ENCODE results near the gene SLC25A25. TPM values are rescaled to one million over a fixed set of nuclear protein-coding genes. Genes with fewer than 3 reads are reported as not detected.

SLC25A25 gene
- total RNA-seq, 1 donor from 2014 or later = 34.7 TPM

- TF ChIP-seq CTCF (IDR thresholded peaks at IDR 0.05) = no peak
- H3K27me3 ChIP-seq = no peaks in the 10 kb centered on the region
- H3K27ac ChIP-seq = no peak overlapping the region
- H3K4me1 ChIP-seq = no peaks in the 10 kb centered on the region
- ATAC-seq (no peak), DNase-seq (no peak)
- H3K36me3 ChIP-seq = no peaks in the 10 kb centered on the region
- intact Hi-C loops (cut with DNase I) = no loop called here
- no peaks in the 10 kb centered on the region for H3K9me3 ChIP-seq
- H3K4me3 ChIP-seq = no peak overlapping the region
Measured at GRCh38 chr9:128155736-128156500, 87.9 kb downstream of the SLC25A25 start.

Other genes with a start within 250 kb of the SLC25A25 start
- gene ENG, start 213.6 kb upstream of the SLC25A25 start, total RNA-seq = 322 TPM
- 158 TPM for gene AK1, start 190.6 kb upstream of the SLC25A25 start, total RNA-seq
- 94.7 TPM for gene ST6GALNAC6, start 168.6 kb upstream of the SLC25A25 start, total RNA-seq
- 58.8 TPM for gene ST6GALNAC4, start 151.2 kb upstream of the SLC25A25 start, total RNA-seq
- 3.5 TPM for gene PIP5KL1, start 137.5 kb upstream of the SLC25A25 start, total RNA-seq
- 37.1 TPM for gene DPM2, start 130.4 kb upstream of the SLC25A25 start, total RNA-seq
- gene EEIG1, start 87.2 kb upstream of the SLC25A25 start, total RNA-seq = 44.7 TPM
- gene NAIF1, start 912 bp upstream of the SLC25A25 start, total RNA-seq = 11.8 TPM
- gene PTGES2, start 59.5 kb downstream of the SLC25A25 start, total RNA-seq = 35.1 TPM
- gene LCN2, start 81.2 kb downstream of the SLC25A25 start, total RNA-seq = 14.3 TPM
- 39.0 TPM for gene BBLN, start 92.0 kb downstream of the SLC25A25 start, total RNA-seq
- gene CIZ1, start 123.3 kb downstream of the SLC25A25 start, total RNA-seq = 107 TPM
- gene DNM1, start 135.1 kb downstream of the SLC25A25 start, total RNA-seq = 5.2 TPM
- 88.7 TPM for gene GOLGA2, start 207.8 kb downstream of the SLC25A25 start, total RNA-seq
- 18.9 TPM for gene SWI5, start 208.0 kb downstream of the SLC25A25 start, total RNA-seq

All from upper lobe of right lung (tissue), 1 donor.